Heart left ventricle (tissue), 13 donors: Measurements from ENCODE around the gene HERC5.

Experiments used
- CTCF ChIP-seq, 12 donors: fragments of 200-600 bp; sonication (generic) in 4 of 12; IDR thresholded peaks; one replicate each; pipeline versions ENCODE4 v1.5.0 to v1.8.0; 2018 to 2022; ENCODE audit warnings: antibody characterized with exemption in 12 of 12, mild to moderate bottlenecking in 5 of 12
- POLR2A ChIP-seq, 2 donors: fragments of 450-650 bp; IDR thresholded peaks; one replicate each; pipeline ENCODE4 v1.6.1; 2017; ENCODE audit warnings: antibody characterized with exemption in 2 of 2, mild to moderate bottlenecking in 2 of 2, moderate library complexity in 2 of 2
- donor health status: ischemic (EF 13 %, LVEDD 7.1; RV severe dilation, severe dysfunction).
- donor health status: DM: no; HTN: yes; CAD: no.
- donor health status: DM: no; HTN: no; CAD: no.
- donor health status: ischemic (EF 25% LVEDD 6.9; RV normal size, moderate dysfunction).
- donor health status: ischemic (EF 25% LVEDD 5.7; RV mildly dilated, moderate dysfunction).
- donor health status: ischemic (EF 35%, LVEDD 5.7; RV mildly dilated, moderate dysfunction).
- donor health status: nonischemic (EF 11% LVEDD 7.7; RV severe dilation, severe dysfunction).
- donor health status: DM: yes; HTN: yes; CAD: no.
- donor health status: PGD.
- donor health status: ischemic (EF 29% LVEDD 5.4; RV normal size, mild dysfunction).
- donor health status: nonischemic (EF 23%, LVEDD 6.1; RV moderate dilation, normal function).

GRCh38 chr4:88443486-88443885 is 13.4 kb upstream of the HERC5 start:
- TF ChIP-seq CTCF (IDR thresholded peaks at IDR 0.05) = no peak
- no peak for TF ChIP-seq POLR2A (IDR thresholded peaks at IDR 0.05)
